Neuronal stem cell (in vitro differentiated cells): ENCODE data around the gene FKBP10.

Experiments
- DNase-seq: peaks from one replicate; pipeline ENCODE4 v3.0.0-alpha.2; 2013; ENCODE audit warnings: low spot score
- H2AFZ ChIP-seq: one replicate; pipeline ENCODE4 v1.6.1; 2013; ENCODE audit warnings: mild to moderate bottlenecking, low read length, inconsistent platforms
- H2AK5ac ChIP-seq: 2 replicates; pipeline ENCODE4 v1.6.1; 2013; ENCODE audit warnings: low read depth, mild to moderate bottlenecking, inconsistent platforms, low read length, moderate library complexity, mixed read lengths
- H2BK120ac ChIP-seq: 2 replicates; pipeline ENCODE4 v1.6.1; 2013; ENCODE audit warnings: low read depth, mild to moderate bottlenecking, inconsistent platforms, low read length, moderate library complexity, mixed read lengths
- H2BK12ac ChIP-seq: one replicate; pipeline ENCODE4 v1.6.1; 2013; ENCODE audit warnings: low read length, inconsistent platforms
- H2BK15ac ChIP-seq: 2 replicates; pipeline ENCODE4 v1.6.1; 2013; ENCODE audit warnings: mild to moderate bottlenecking, low read length, inconsistent platforms, mixed read lengths
- H2BK5ac ChIP-seq: one replicate; pipeline ENCODE4 v1.6.1; 2013; ENCODE audit warnings: inconsistent platforms, mild to moderate bottlenecking, low read length, moderate library complexity
- H3K14ac ChIP-seq: one replicate; pipeline ENCODE4 v1.6.1; 2013; ENCODE audit warnings: low read length, inconsistent platforms
- H3K18ac ChIP-seq: 2 replicates; pipeline ENCODE4 v1.6.1; 2013; ENCODE audit warnings: low read length, inconsistent platforms
- H3K23ac ChIP-seq: 2 replicates; pipeline ENCODE4 v1.6.1; 2013; ENCODE audit warnings: low read depth, mild to moderate bottlenecking, mixed read lengths, low read length, inconsistent platforms; ENCODE audit not compliant: poor library complexity
- H3K27ac ChIP-seq: replicated peaks from 3 replicates; pipeline ENCODE4 v1.5.1; 2013; ENCODE audit warnings: low read length, inconsistent platforms
- H3K27me3 ChIP-seq, 3 experiments: 2 replicates each; pipeline ENCODE4 v1.6.1; 2013; ENCODE audit warnings: low read length in 3 of 3, mild to moderate bottlenecking in 2 of 3, inconsistent platforms in 1 of 3, low read depth in 1 of 3, mixed read lengths in 1 of 3, moderate library complexity in 1 of 3; ENCODE audit not compliant: control insufficient read depth in 3 of 3, insufficient read depth in 3 of 3
- H3K36me3 ChIP-seq, 2 donors: replicated peaks in 1 of 2; 2 replicates each; pipeline ENCODE4 v1.6.1; 2013; ENCODE audit warnings: low read length in 2 of 2; ENCODE audit not compliant: control insufficient read depth in 2 of 2, insufficient read depth in 2 of 2
- H3K4ac ChIP-seq: 2 replicates; pipeline ENCODE4 v1.6.1; 2013; ENCODE audit warnings: inconsistent platforms, mild to moderate bottlenecking, low read length, moderate library complexity
- H3K4me1 ChIP-seq, 2 donors: 1 replicate in 1 of 2; 2 replicates in 1 of 2; pipeline ENCODE4 v1.6.1; 2013; ENCODE audit warnings: low read length in 2 of 2, low read depth in 1 of 2; ENCODE audit not compliant: control insufficient read depth in 2 of 2, insufficient read depth in 1 of 2
- H3K4me2 ChIP-seq: one replicate; pipeline ENCODE4 v1.6.1; 2013; ENCODE audit warnings: mild to moderate bottlenecking, low read length, inconsistent platforms; ENCODE audit not compliant: insufficient read depth, poor library complexity, severe bottlenecking
- H3K4me3 ChIP-seq, 2 donors: 2 replicates each; pipeline ENCODE4 v1.5.1; 2013; ENCODE audit warnings: low read length in 2 of 2, mild to moderate bottlenecking in 2 of 2, inconsistent platforms in 1 of 2, moderate library complexity in 1 of 2
- H3K79me1 ChIP-seq: one replicate; pipeline ENCODE4 v1.6.1; 2013; ENCODE audit warnings: low read depth, mild to moderate bottlenecking, inconsistent platforms, low read length, moderate library complexity
- H3K9ac ChIP-seq: one replicate; pipeline ENCODE4 v1.6.1; 2013; ENCODE audit warnings: mild to moderate bottlenecking, low read depth, low read length, inconsistent platforms; ENCODE audit not compliant: poor library complexity
- H3K9me3 ChIP-seq, 2 donors: replicated peaks in 1 of 2; 2 replicates each; pipeline versions ENCODE3 to v1.6.1; 2013; ENCODE audit warnings: low read length in 2 of 2, mild to moderate bottlenecking in 2 of 2, inconsistent platforms in 1 of 2, low read depth in 1 of 2, mixed read lengths in 1 of 2, moderate library complexity in 1 of 2; ENCODE audit not compliant: control insufficient read depth in 2 of 2, insufficient read depth in 1 of 2
- H4K8ac ChIP-seq: one replicate; pipeline ENCODE4 v1.6.1; 2013; ENCODE audit warnings: low read depth, mild to moderate bottlenecking, inconsistent platforms, low read length, moderate library complexity
- H4K91ac ChIP-seq: one replicate; pipeline ENCODE4 v1.6.1; 2013; ENCODE audit warnings: low read length, low read depth, mild to moderate bottlenecking, inconsistent platforms; ENCODE audit not compliant: poor library complexity
- WGBS, 2 donors: extraction: QIAGEN DNeasy Blood & Tissue Kit; methylation state at CpG; one replicate each; pipeline ENCODE4 v1.1.7; 2013; ENCODE audit warnings: missing lambda C conversion rate in 2 of 2, mixed read lengths in 1 of 2; ENCODE audit not compliant: insufficient read length in 2 of 2, insufficient replicate concordance in 1 of 2; ENCODE audit errors: extremely low coverage in 2 of 2; 5-methylcytosine and 5-hydroxymethylcytosine counted together

Gene FKBP10

GRCh38 chr17:41864498-41864835, 51.7 kb downstream of the FKBP10 start:
- peak overlapping the region; percentile 76 for H2BK120ac ChIP-seq
- H2AK5ac ChIP-seq = peak overlapping the region; percentile 94
- peak overlapping the region; percentile 92 for H2BK5ac ChIP-seq
- peaks cover 6% of the 10 kb centered on the region for H3K79me1 ChIP-seq
- no peak overlapping the region for H2BK12ac ChIP-seq
- H4K91ac ChIP-seq = no peak overlapping the region
- H3K9ac ChIP-seq = peak overlapping the region; percentile 99
- H3K4me3 ChIP-seq = peak overlapping the region; percentile 82 to 97
- peak overlapping the region; percentile 97 for H2AFZ ChIP-seq
- H3K27ac ChIP-seq = peak overlapping the region; percentile 81
- peak overlapping the region; percentile 87 for H2BK15ac ChIP-seq
- peak overlapping the region; percentile 95 for H3K23ac ChIP-seq
- DNase-seq = no peak
- H3K4ac ChIP-seq = no peak overlapping the region
- peak overlapping the region; percentile 84 for H3K4me2 ChIP-seq
- H3K36me3 ChIP-seq = peaks cover 9 to 29% of the 10 kb centered on the region in 2 donors
- peaks cover 7 to 8% of the 10 kb centered on the region in 2 donors for H3K4me1 ChIP-seq
- H3K18ac ChIP-seq = peak overlapping the region; percentile 99
- WGBS, 2 donors = no CpG with 5 or more reads among the region's 25 CpGs
- peak overlapping the region; percentile 58 for H4K8ac ChIP-seq
- H3K9me3 ChIP-seq = no peaks in the 10 kb centered on the region
- H3K14ac ChIP-seq = no peak overlapping the region
- no peaks in the 10 kb centered on the region for H3K27me3 ChIP-seq

- Histone ChIP-seq H3K36me3 (peaks cover 13 to 35% of the 10 kb centered on the region in 2 donors), H2AFZ (peak within 1 kb of the TSS; percentile 97), H3K27ac (peak within 1 kb of the TSS; percentile 81), H2BK15ac (peak within 1 kb of the TSS; percentile 87), H2AK5ac (peak within 1 kb of the TSS; percentile 94), H3K4me1 (peaks cover 7 to 8% of the 10 kb centered on the region in 2 donors), H3K4me3 (peak within 1 kb of the TSS; percentile 82 to 97), H3K14ac (peak within 1 kb of the TSS; percentile 99), H2BK12ac (peak within 1 kb of the TSS; percentile 69), H2BK5ac (peak within 1 kb of the TSS; percentile 92), H3K18ac (peak within 1 kb of the TSS; percentile 99), H3K27me3 (no peaks in the 10 kb centered on the region), H3K9ac (peak within 1 kb of the TSS; percentile 99), H3K4ac (peak within 1 kb of the TSS; percentile 90), H2BK120ac (peak within 1 kb of the TSS; percentile 76), H3K9me3 (no peaks in the 10 kb centered on the region), H3K4me2 (peak within 1 kb of the TSS; percentile 84), H4K8ac (peak within 1 kb of the TSS; percentile 58), H3K79me1 (peaks cover 6% of the 10 kb centered on the region), H4K91ac (peak within 1 kb of the TSS; percentile 93), H3K23ac (peak within 1 kb of the TSS; percentile 95)
- peak; percentile 87 for DNase-seq
- WGBS, 2 donors = no CpG with 5 or more reads among the region's 90 CpGs
Measured at GRCh38 chr17:41864836-41865595, 52.2 kb downstream of the FKBP10 start, which contains the start of gene KLHL11. TSS of gene KLHL11 (minus strand) at chr17:41865423. CDS start at chr17:41865370, 53 bp downstream.

GRCh38 chr17:41865596-41865893, 52.7 kb downstream of the FKBP10 start:
- Histone ChIP-seq H3K23ac (peak overlapping the region; percentile 95), H2BK5ac (no peak overlapping the region), H3K4me2 (no peak overlapping the region), H3K79me1 (peaks cover 6% of the 10 kb centered on the region), H3K9ac (no peak overlapping the region), H2BK12ac (no peak overlapping the region), H3K4me1 (peaks cover 7 to 8% of the 10 kb centered on the region in 2 donors), H3K4me3 (peak overlapping the region in 1 of 2 donors; percentile 82), H3K4ac (no peak overlapping the region), H3K14ac (no peak overlapping the region), H3K27me3 (no peaks in the 10 kb centered on the region), H4K8ac (no peak overlapping the region), H3K36me3 (peaks cover 18 to 40% of the 10 kb centered on the region in 2 donors), H2AFZ (peak overlapping the region; percentile 97), H4K91ac (no peak overlapping the region), H2AK5ac (no peak overlapping the region), H2BK15ac (no peak overlapping the region), H3K9me3 (no peaks in the 10 kb centered on the region), H2BK120ac (no peak overlapping the region), H3K27ac (peak overlapping the region; percentile 47), H3K18ac (no peak overlapping the region)
- DNase-seq = no peak
- WGBS, 2 donors = no CpG with 5 or more reads among the region's 10 CpGs

GRCh38 chr17:41868568-41868967, 55.8 kb downstream of the FKBP10 start:
- H3K18ac ChIP-seq = no peak overlapping the region
- H3K14ac ChIP-seq = no peak overlapping the region
- no peak overlapping the region for H3K4me3 ChIP-seq
- H2AFZ ChIP-seq = no peak overlapping the region
- no peak overlapping the region for H3K9ac ChIP-seq
- H2BK120ac ChIP-seq = no peak overlapping the region
- H3K4me2 ChIP-seq = no peak overlapping the region
- no peak overlapping the region for H4K8ac ChIP-seq
- H3K9me3 ChIP-seq = peaks cover 0 to 2% of the 10 kb centered on the region in 2 donors
- H3K4me1 ChIP-seq = peaks cover 1 to 7% of the 10 kb centered on the region in 2 donors
- H2BK12ac ChIP-seq = no peak overlapping the region
- H3K36me3 ChIP-seq = peaks cover 40 to 68% of the 10 kb centered on the region in 2 donors
- H3K79me1 ChIP-seq = peaks cover 9% of the 10 kb centered on the region
- H2BK15ac ChIP-seq = no peak overlapping the region
- no peak overlapping the region for H2BK5ac ChIP-seq
- no peak overlapping the region for H3K23ac ChIP-seq
- H3K27me3 ChIP-seq = no peaks in the 10 kb centered on the region
- H4K91ac ChIP-seq = no peak overlapping the region
- no CpG with 5 or more reads among the region's 3 CpGs for WGBS, 2 donors
- DNase-seq = no peak
- no peak overlapping the region for H3K27ac ChIP-seq
- no peak overlapping the region for H3K4ac ChIP-seq
- no peak overlapping the region for H2AK5ac ChIP-seq
